GM19438 (cell line): ENCODE measurements around the gene GON7.
"Not testable (repeated sequence)": the region's sequence is repeated elsewhere in the genome, so short reads cannot be mapped to it uniquely, and the experiment has no call there.

ENCODE experiments used
- ATAC-seq: cut with Tn5 transposase; IDR thresholded peaks from one replicate; pipeline ENCODE4 v1.9.1; 2021; ENCODE audit warnings: low read depth; ENCODE audit not compliant: unreplicated experiment

GON7 gene

DNA sequence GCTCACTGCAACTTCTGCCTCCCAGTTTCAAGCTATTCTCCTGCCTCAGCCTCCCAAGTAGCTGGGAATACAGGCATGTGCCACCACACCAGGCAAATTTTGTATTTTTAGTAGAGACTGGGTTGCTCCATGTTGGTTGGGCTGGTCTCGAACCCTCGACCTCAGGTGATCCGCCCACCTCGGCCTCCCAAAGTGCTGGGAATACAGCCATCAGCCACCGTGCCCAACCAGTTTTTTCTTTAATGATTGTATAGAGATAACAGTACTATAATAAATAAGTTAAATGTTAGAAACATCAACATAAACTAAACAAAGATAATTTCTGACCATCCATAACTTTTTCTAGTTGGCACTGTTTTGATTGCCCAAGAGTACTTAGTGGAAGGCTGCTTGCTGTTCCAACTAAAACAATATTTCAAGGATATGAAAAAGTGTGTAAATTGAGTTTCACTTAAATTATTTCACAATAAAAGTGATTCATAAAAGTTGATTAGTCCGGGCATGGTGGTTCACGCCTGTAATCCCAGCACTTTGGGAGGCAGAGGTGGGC, 5.6 kb downstream of the GON7 start:
- no peak for ATAC-seq

DNA sequence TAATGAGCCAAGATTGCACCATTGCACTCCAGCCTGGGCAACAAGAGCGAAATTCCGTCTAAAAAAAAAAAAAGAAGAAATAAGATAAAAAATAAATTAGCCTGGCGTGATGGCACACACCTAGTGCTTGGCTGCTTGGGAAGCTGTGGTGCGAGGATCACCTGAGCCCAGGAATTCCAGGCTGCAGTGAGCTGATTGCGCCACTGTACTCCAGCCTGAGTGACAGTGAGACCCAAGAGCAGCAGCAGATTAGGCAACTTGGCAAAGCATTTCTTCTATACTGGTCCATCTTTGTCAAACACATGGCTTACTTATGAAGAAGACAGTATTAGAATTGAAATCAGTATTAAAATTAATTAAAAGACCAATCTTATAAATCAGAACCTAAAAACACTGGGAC, 6.3 kb downstream of the GON7 start:
- ATAC-seq: no peak

DNA sequence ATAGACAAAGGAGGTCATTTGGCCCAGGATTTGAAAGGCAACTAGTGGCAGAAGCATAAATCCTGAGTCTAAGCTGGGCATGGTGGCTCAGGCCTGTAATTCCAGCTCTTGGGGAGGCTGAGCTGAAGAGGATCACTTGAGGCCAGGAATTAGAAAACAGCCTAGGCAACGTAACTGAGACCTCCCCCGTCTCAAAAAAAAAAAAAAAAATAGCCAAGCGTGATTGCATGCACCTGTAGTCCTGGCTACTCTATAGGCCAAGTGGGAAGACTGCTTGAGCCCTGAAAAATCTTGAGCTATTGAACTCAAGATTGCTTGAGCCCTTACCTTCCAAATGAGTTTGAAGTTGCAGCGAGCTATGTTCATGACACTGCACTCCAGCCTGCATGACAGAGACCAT, 7.8 kb downstream of the GON7 start:
- no peak for ATAC-seq

DNA sequence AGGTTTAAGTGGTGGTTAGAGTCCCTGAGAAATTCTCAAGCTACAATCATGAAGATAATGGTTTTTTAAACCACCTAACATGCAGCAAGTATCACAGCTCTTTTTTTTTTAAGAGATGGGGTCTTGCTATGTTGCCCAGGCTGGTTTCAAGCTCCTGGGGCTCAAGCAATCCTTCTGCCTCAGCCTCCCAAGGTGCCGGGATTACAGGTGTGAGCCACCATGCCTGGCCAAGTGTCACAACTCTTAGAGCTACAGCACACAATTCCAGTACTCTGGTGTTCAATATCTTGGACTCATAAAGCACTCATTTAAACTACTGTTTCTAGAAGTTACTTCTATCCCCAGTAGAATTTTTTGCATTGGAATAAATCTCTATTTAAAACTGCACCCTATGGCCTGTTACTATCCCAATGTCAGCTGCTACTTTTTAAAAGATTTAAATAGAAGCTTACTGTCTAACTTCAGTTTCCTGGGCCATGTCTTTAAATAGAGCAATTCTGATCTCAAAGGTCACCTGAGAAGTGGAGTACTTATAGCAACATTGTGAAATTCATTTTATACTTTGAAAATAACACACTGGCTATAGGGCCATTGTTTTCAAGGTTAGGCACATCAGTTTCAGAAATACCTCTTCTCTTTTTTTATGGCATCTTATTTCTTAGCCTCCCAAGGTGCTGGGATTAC, 11.4 kb downstream of the GON7 start:
- no peak for ATAC-seq

DNA sequence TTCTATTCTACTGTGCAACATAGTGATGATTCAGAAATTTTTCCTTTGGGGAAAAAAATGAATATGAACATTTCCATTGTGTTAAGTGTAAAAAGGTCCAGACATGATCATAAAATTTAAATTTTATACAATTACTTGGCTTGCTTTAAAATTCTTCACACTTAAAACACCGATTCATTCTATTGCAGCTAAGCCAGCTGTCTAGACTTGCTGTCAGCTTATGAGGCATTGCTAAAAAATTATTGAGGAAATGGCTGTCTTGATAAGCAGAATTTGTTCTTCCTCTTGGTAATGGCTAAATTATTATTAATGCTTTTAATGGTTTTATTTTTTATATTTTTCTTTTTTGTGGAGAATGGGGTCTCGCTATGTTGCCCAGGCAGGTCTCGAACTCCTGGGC, 19.9 kb downstream of the GON7 start:
- no peak for ATAC-seq

DNA sequence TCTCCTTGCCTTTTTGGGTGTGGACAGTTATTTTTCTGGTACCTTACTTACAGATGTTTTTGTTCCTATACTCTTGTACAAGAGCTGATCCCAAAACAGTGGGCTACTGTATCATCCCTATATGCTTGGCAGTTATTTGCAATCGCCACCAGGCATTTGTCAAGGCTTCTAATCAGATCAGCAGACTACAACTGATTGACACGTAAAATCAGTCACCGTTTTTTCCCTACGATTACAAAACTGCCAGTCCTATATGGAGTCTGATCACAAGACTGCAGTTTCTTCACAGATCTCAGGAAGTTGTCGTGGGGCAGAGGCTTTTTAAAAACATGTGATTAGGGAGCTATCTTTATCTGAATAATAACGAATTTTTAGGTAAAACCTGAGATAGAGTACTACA, 20.4 kb downstream of the GON7 start:
- no peak for ATAC-seq

DNA sequence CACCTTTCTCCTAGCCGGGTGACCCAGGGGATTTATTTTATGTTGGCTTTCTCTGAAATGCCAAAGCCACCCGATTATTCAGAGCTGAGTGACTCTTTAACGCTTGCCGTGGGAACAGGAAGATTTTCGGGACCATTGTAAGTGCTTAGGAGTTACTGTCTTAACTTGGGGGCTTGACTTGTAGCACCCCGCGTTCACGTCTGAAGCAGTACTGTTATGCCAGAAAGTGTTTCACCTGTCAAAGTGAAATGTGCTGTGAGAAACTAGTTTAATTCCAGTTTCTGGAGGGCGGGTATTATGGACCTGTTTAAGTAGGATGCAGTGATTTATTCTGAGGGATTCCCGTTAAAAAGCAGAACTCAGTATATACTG, 21.5 kb downstream of the GON7 start:
- ATAC-seq: no peak

DNA sequence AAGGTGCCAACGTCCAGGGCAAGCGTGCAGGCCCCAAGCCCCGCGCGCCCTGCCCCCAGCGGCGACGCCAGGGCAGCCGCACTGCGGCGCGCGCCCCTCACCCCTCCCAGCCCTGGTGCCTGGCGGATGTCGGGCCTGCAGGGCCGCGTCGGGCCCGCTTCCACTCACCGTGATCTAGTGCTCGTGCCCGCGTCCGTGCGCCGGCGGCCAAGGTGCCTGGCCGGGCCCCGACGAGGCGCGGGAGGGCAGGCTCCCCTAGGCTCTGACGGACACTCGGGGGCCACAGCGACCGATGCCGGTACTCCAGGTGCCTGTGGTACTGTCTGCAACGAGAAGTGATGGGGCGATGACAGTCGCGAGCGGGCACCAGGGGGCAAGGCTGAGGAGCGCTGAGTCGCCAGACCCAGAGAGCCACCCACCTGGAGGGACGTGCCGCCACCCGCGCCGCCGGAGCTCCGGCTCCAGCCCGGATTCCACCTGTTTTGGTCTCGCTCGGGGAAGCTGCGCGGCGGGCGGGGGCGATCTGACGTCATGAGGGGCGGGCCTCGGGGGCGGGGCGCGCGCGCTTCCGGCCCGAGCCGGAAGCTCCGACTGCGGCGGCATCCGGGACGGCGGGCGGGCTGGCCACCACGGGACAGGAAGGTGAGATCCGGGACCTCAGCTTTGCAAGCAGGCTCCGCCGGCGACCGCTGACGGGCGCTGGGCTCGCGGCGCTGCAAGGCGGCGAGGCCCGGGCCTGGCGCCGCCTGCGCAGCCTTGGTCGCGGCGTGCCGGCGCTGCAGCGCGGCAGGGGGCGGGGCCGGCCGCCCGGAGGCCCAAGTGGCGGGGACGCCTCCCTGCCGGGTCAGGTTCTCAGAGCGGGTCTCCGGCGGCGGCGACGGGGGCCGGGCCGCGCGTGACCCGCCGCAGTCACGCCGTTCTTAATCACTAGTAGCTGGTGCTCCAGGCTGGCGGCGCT, 22.2 kb downstream of the GON7 start, which contains the start of the genes LYSET and MOAP1:
Gene LYSET (plus strand): TSS at position 927 of the 958 bp plus-strand sequence. CDS start 89 bp downstream, outside the sequence.
Gene MOAP1 (minus strand): TSS at position 507 of the 958 bp plus-strand sequence. CDS start 655 bp downstream, outside the sequence.
- ATAC-seq: peak; percentile 84

DNA sequence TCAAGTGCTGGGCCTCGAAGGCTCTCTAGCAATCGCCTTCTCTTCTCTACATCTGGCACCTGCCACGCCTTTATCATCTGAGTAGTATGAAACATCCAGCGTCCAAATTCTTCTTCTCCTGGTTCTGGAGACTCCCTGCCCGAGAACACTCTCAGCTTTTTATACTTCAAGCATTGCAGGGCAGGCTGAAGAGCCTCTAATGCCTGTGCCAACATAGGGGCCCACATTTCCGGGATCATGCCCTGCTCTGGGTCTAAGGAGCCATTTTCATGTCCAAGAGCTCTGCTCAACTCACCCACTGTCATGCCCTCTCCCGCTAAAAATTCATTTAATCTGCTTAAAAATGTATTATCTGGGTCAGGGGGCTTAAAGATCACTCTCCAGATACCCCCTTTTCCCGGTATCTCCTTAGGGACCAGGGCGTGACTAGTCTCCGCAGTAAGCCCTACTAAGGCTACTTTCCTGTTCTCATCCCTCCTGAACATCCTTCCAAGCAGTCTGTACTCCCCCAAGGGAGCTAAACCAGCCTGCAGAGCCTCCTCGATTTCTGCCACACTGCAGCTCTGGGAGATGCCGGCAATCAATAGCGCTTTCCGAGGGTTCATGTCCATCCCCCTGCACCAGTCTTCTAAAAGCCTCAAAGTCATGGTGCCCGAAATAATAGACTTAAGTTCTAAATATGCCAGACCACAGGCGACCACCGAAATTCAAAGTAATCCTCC, 23.1 kb downstream of the GON7 start:
- ATAC-seq: no peak

DNA sequence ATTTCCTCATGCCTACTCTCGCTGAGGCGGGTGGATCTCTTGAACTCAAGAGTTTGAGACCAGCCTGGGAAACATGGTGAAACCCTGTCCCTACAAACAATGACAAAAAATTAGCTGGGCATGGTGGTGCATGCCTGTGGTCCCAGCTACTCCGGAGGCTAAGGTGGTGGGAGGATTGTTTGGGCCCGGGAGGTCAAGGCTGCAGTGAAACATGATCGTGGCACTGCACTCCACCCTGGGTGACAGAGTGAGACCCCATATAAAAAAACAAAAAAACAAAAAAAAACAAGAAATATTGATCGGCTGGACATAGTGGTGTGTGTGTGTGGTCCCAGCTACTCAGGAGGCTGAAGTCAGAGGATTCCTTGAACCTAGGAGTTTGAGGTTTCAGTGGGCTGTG, 31.4 kb downstream of the GON7 start:
- ATAC-seq: no peak

DNA sequence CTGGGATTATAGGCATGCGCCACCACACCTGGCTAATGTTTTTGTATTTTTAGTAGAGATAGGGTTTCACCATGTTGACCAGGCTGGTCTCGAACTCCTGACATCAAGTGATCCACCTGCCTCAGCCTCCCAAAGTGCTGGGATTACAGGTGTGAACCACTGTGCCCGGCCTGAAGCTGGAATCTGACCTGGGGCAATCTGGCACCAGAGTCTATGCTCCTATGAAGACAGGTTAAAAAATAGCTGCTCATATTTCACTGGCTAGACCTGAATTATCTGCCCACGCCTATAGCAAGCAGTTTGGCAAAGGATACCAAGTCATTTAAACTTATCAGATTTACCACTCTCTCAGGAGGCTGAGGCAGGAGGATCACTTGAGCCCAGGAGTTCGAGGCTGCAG, 32.1 kb downstream of the GON7 start:
- ATAC-seq: not testable (repeated sequence)

DNA sequence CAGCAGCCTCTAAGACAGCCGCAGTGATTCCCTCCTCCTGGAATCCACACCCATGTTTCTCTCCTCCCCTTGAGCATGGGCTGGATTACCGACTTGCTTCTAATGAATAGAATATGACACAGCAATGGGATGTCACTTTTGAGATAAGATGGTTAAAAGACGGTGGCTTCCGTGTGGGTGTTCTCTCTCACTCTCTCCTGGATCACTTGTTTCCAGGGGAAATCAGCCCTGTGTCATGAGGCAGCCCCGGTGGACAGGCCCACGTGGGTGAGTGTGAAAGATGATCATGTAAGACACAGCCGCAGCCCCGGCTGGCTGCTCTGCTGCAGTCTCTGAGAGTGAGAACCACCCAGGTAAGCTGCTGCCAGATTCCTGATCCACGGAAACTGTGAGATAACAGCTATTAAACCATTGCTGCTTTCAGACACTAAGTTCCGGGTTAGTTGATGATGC, 32.9 kb downstream of the GON7 start:
- ATAC-seq: no peak

DNA sequence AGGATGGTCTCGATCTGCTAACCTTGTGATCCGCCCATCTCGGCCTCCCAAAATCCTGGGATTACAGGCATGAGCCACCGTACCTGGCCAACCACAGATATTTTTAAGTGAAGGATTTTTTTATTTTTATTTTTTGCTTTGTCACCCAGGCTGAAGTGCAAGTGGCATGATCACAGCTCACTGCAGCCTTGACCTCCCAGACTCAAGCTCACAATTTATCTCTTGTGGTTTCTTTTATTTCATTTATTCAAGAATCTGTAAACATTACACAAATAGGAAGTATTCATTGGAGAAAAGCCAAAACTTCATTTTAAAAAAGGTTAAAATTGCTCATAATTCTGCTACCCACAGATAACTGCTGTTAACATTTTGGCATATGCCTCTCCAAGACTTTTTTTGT, 35.5 kb downstream of the GON7 start:
- no peak for ATAC-seq

DNA sequence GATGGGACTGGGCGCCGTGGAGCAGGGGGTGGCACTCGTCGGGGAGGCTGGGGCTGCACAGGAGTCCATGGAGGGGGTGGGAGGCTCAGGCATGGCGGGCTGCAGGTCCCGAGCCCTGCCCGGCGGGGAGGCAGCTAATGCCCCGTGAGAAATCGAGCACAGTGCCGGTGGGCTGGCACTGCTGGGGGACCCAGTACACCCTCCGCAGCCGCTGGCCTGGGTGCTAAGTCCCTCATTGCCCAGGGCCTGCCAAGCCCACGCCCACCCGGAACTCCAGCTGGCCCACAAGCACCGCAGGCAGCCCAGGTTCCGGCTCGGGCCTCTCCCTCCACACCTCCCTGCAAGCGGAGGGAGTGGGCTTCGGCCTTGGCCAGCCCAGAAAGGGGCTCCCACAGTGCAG, 36.7 kb downstream of the GON7 start:
- not testable (repeated sequence) for ATAC-seq

DNA sequence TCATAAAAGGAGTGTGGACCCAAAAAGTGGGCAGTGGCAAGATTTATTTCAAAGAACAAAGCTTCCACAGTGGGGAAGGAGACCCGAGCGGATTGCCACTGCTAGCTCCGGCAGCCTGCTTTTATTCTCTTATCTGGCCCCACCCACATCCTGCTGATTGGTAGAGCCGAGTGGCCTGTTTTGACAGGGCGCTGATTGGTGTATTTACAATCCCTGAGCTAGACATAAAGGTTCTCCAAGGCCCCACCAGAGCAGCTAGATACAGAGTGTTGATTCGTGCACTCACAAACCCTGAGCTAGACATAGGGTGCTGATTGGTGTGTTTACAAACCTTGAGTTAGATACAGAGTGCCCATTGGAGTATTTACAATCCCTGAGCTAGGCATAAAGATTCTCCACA, 37.2 kb downstream of the GON7 start:
- not testable (repeated sequence) for ATAC-seq

DNA sequence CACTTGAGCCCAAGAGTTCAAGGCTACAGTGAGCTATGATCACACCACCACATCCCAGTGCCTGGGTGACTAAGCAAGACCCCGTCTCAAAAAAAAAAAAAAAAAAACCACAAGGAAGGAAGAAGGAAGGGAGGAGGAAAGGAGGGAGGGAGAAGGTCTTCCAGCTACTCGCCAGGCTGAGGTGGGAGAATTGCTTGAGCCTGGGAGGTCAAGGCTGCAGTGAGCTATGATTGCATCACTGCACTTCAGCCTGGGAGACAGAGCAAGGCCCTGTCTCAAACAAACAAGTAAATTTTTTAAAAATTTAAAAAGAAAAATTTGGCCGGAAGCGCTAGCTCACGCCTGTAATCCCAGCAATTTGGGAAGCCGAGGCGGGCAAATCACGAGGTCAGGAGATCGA, 38.3 kb downstream of the GON7 start:
- not testable (repeated sequence) for ATAC-seq

DNA sequence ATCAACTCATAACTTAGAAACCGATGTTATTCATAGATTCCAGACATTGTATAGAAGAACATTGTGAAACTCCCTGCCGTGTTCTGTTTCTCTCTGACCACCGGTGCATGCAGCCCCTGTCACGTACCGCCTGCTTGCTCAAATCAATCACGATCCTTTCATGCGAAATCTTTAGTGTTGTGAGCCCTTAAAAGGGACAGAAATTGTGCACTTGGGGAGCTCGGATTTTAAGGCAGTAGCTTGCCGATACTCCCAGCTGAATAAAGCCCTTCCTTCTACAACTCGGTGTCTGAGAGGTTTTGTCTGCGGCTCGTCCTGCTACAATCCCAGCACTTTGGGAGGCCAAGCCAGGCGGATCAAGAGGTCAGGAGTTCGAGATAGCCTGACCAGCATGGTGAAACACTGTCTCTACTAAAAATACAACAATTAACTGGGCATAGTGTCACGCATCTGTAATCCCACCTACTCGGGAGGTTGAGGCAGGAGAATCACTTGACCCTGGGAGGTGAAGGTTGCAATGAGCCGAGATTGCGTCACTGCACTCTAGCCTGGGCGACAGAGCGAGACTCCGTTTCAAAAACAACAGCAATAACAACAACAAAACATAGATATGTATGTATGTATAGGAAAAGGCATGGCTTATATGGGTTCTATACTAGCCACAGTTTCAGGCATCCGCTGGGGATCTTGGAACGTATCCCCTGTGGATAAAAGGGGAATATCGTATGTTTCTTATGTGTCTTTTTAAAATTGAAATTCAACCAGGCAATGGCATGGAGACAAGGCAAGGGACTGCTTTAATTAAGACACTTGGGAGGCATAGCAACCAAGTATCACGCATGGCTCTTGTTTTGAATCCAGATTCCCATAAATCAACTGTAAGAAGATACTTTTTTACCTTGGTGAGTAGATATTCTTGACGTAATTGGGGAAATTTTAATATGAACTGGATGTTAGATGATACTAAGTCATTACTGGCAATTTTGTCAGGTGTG, 41.3 kb downstream of the GON7 start:
- ATAC-seq: not testable (repeated sequence)

DNA sequence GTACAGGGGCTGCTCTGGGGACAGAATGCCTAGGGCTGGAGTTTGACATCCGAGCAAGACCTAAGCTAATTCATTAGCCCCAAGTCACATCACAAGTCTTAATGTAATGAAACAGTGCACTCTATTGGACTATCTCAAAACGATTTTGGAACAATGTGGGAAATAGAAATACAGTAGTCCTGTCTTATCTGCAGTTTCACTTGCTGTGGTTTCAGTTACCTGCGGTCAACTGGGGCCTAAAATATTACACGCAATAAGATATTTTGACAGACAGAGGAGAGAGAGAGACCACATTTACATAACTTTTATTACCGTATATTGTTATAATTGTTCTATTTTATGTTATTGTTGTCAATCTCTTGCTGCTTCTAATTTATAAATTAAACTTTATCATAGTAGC, 43.3 kb downstream of the GON7 start:
- no peak for ATAC-seq

DNA sequence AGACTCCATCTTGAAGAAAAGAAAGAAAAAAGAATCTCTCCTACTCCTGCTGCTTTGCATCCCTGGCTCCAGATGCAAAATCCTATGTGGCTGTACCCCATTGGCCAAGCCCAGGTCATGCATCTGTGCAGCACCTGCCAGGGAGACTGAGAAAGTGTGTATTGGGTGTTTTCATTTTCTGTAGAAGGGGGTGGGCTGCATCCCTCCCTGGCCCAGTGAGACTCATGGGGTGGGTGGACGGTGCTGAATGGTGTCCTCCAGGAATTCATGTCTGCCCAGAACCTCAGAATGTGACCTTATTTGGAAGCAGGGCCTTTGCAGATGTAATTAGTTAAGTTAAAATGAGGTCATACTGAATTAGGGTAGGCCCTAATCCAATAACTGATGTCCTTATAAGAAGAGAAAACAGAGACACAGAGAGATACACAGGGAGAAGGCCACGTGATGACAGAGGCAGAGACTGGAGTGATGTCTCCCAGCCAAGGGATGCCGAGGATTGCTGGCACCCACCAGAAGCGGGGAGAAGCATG, 45.4 kb downstream of the GON7 start:
- ATAC-seq: no peak
